Measurements from ENCODE around the gene CTSA.
"Not testable (repeated sequence)": the region's sequence is repeated elsewhere in the genome, so short reads cannot be mapped to it uniquely, and the experiment has no call there.

CTSA gene

GRCh38 chr20:45897289-45897688, 6.2 kb downstream of the CTSA start:
- DNase-seq (ENCODE audit: low read depth): no peak

GRCh38 chr20:45897692-45898091, 6.6 kb downstream of the CTSA start:
- DNase-seq (ENCODE audit: low read depth): no peak

GRCh38 chr20:45898285-45898684, 7.2 kb downstream of the CTSA start:
- no peak for DNase-seq (ENCODE audit: low read depth)

GRCh38 chr20:45899046-45899835, 8.1 kb downstream of the CTSA start:
- no peak for DNase-seq (ENCODE audit: low read depth)

DNA sequence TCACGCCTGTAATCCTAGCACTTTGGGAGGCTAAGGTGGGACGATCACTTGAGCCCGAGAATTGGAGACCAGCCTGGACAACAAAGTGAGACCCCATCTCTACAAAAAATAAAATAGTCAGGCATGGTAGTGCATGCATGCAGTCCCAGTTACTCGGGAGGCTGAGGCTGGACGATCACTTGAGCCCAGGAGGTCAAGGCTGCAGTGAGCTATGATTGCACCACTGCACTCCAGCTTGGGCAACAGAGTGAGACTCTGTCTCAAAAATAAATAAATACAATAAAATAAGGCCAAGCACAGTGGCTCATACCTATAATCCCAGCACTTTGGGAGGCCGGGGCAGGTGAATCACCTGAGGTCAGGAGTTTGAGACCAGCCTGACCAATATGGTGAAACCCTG, 10.2 kb downstream of the CTSA start:
- not testable (repeated sequence) for DNase-seq (ENCODE audit: low read depth)

DNA sequence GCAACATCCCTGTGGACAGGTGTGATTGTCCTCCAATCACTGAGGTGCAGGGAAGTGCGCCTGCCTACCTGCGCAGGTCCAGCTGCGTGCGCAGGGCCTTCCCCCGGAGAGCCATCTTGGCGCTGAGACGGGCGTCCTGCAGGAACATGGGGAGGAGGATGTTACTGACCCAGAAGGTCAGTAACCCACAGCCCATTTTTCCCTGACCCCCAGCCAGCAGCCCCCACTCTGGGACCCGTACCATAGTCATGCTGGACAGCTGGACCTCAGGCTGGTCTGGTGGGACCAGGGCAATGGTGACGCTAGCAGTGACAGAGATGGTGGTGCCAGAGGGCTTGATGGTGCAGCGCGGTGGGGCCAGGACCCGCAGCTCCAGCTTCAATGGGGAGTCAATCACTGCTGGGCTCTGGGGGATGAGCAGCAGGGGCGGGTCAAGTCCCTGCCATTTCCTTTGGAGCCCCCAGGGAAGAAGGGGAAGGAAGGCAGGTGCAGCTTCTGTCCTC, 11.1 kb downstream of the CTSA start:
- DNase-seq (ENCODE audit: low read depth): no peak

DNA sequence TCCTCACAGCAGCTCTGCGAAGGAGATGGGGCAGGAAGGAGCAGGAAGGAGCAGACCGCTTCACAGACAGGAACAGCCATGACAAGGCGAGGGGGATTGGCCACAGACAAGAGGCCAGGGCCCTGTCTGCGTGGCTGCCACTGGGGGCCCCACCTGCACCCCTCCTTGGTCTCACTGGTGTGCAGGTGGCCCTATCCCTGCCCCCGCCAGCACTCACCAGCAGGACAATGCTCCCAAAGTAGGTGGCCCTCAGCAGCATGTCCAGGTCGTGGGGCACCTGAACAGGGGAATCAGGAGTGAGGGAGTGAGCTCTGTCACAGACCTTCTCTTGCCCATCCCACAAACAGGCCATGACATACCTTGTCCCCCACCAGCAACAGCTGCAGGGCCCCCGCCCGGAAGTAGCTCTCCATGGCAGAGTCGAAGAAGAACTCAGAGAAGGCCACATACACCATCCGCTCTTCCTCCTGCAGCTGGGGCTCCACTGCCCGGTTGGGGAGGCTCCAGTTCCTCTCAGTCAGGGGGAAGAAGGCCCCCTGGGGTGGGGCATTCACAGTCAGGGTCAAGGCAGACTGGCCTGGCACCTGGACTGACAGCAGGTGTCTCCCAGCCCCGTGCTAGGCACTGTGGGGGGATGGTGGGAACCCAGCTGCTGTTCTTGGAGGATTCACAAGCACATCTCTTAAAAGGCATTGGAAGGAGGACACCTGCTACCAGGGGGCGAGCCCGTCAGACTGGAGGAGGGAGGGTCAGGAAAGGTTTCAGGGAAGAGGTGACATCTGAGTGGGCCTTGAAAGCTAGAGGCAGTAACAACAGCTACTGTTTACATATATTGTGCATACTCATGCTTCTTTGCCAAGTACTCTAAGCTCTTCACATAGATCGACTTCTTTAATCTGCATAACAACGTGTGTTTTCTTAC, 13.7 kb downstream of the CTSA start:
- no peak for DNase-seq (ENCODE audit: low read depth)

GRCh38 chr20:45905505-45906079, 14.5 kb downstream of the CTSA start:
- peak; percentile 91 for DNase-seq (ENCODE audit: low read depth)

- DNase-seq (ENCODE audit: low read depth): no peak
Observed at GRCh38 chr20:45907219-45907948, 16.2 kb downstream of the CTSA start.

DNA sequence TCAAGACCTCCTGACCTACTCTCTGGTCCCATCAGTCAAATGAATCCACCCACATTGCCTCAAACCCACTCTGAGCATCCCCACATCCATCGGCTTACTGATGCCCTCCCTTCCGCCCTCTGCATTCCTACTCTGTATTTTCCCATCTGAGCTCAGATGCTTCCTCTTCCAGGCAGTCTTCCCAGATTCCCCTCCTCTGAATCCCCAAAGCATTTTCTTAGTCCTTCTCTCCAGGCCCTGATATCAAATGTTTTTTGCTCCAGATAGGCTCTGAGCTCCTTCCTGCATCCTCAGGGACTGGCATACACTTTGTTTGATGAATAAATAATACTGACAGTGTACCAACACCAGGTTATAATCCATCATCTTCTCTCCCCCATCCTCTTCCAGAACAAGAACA, 16.9 kb downstream of the CTSA start:
- no peak for DNase-seq (ENCODE audit: low read depth)

GRCh38 chr20:45909336-45909808, 18.2 kb downstream of the CTSA start:
- no peak for DNase-seq (ENCODE audit: low read depth)

GRCh38 chr20:45909817-45910669, 18.9 kb downstream of the CTSA start:
- DNase-seq (ENCODE audit: low read depth): no peak

DNA sequence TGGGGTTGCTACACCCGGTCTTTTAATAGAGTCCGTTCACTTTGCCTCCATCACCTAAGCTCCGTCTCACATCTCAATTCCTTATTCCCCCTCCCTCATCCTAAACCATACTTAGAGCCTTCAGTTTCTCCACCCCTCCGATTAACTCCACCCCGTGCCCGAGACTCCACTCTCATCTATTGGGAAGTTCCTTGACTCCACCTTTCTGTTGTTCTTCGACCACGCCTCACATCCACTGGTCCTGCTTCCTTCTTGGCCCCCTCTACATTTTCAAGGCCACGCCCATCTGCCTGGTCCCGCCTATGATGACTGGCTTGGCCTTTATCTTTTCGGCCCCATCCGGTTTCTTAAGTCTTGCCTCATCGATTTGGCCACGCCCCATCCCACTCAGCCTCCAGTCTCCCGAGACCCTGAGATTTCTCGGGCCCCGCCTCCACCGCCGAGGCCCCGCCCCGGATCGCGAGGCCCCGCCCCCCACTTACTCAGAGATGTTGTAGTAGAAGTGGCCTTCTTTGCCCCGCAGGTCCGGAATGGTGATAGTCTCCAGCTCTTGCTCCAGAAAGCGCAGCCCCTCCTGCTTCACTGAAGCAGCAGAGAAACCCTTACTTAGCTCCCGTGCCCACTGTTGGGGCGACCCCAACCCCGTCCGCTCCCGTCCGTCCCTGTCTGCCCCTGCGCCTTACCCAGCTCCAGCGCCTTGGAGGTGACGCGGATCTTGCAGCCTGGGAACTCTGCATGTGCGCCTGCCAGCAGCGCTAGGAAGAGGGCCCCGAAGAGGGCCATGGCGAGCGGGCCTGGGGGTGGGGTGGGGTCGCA, 19.7 kb downstream of the CTSA start:
- DNase-seq (ENCODE audit: low read depth): no peak

DNA sequence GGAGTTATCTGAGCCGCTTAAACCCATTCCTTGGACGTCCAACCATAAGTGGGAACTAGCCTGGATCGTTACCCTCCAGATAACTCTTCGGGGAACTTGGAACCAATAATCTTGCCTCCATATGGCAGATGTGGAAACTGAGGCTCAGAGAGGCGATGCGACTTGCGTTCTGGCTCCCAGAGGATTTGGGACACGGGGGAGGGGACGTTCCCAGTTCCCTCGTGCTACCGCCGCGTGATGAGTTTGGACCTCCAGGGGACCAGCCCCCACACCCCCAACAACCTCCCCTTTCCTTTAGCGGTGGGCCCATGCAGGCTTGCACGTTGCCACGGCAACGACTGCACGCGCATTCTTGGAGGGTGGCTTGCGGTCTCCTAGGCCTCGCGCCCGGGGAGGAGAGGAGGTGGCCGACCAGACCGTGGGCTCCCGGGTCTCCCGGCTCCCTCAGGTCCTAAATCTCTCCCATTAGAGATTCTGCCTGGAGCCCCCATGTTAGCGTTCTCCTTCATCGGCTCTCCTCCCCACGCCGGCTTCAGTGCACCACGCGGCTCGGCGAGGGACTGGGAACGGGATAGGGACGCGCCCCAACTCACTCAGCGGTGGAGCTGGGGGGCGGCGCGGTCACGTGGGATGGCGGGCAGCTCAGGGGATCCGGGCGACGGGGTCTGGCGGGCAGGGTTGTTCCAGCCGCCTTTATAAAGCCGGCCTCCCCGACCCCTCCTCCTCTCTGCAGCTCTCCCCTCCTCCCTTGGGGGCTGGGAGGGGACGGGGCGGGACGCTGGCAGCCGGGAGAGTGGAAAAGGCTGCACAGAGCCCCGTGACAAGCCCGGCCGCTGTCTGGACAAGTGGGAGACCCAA, 20.6 kb downstream of the CTSA start, which contains the start of gene PLTP:
TSS of gene PLTP (minus strand) at position 670 of the 858 bp plus-strand sequence. CDS start 703 bp downstream, outside the sequence.
- DNase-seq (ENCODE audit: low read depth): no peak

GRCh38 chr20:45912344-45912682, 21.2 kb downstream of the CTSA start:
- no peak for DNase-seq (ENCODE audit: low read depth)

DNA sequence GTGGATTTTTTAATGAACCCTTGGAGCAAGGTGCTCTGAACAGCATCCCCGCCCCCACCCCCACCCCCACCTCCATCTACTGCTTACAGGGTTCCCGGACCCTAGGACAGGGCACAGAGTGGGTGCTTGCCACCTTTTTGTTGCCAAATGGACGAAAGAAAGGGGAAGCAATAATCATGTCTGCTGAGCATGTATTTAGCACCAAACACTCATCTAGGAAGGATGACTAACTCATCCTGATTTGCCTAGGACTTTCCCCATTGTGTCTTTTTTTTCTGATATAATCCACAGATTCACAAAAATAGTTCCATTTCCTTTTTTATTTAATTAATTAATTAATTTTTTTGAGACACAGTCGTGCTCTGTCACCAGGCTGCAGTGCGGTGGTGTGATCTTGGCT, 22.0 kb downstream of the CTSA start:
- DNase-seq (ENCODE audit: low read depth): no peak

DNA sequence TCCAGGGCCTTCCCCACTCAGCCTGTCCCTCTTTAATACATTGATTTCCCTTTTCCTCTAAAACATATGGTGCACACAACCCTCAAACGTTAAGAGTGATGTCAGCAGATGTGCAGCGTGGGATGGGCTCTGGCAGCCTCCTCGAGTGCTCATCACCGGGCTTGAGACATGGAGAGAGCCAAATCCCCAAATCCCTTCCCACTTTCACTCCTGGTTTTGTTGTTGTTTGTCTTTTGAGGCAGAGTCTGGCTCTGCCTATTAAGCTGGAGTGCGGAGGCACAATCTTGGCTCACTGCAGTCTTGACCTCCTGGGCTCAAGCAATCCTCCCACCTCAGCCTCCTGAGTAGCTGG, 26.6 kb downstream of the CTSA start:
- no peak for DNase-seq (ENCODE audit: low read depth)

DNA sequence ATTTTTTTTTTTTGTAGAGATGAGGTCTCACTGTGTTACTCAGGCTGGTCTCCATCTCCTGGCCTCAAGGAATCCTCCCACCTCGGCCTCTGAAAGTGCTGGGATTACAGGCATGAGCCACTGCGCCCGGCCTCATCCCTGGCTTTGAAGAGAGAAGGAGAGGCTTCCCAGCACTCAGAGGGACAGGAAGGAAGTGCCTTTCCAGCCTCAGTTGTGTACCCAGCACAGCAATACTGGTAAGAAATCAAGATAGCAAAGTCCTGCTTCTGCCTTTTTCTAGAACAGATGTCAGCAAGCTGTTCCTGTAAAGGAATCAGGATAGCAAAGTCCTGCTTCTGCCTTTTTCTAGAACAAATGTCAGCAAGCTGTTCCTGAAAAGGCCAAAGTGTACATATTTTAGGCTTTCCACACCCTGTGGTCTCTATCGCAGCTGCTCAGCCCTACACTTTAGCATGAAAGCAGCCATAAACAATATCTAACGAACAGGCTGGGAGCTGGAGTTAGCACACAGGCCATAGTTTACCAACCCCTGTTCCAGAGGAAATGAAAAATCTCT, 27.1 kb downstream of the CTSA start:
- DNase-seq (ENCODE audit: low read depth): no peak
